OCI-LY1 (cell line): ENCODE measurements around the gene FILIP1.
"Not testable (repeated sequence)": the region's sequence is repeated elsewhere in the genome, so short reads cannot be mapped to it uniquely, and the experiment has no call there.

Experiments used
- H2AFZ ChIP-seq: fragments of 200-600 bp; sonication (generic), shearing (Covaris generic); 2 replicates; pipeline ENCODE4 v1.6.0; 2014; ENCODE audit warnings: antibody characterized with exemption, mild to moderate bottlenecking, low read length
- H3F3A ChIP-seq: fragments of 200-600 bp; sonication (generic), shearing (Covaris generic); 2 replicates; pipeline ENCODE4 v1.6.0; 2014; ENCODE audit warnings: mild to moderate bottlenecking, antibody characterized with exemption, low read length, moderate library complexity; ENCODE audit not compliant: insufficient read depth
- H3K27ac ChIP-seq: fragments of 200-600 bp; sonication (generic); 2 replicates; pipeline ENCODE4 v1.5.1; 2014; ENCODE audit warnings: low read length, mixed run types, mild to moderate bottlenecking, low read depth; ENCODE audit not compliant: poor library complexity, severe bottlenecking
- H3K27me3 ChIP-seq: fragments of 200-600 bp; sonication (generic); 2 replicates; pipeline ENCODE4 v1.6.0; 2014; ENCODE audit warnings: antibody characterized with exemption, mild to moderate bottlenecking, low read length, moderate library complexity; ENCODE audit not compliant: insufficient read depth
- H3K36me3 ChIP-seq: fragments of 200-600 bp; sonication (generic); 2 replicates; pipeline ENCODE4 v1.6.1; 2014; ENCODE audit warnings: mild to moderate bottlenecking, antibody characterized with exemption, low read length, moderate library complexity, mixed read lengths; ENCODE audit not compliant: insufficient read depth
- H3K4me1 ChIP-seq: fragments of 200-600 bp; sonication (generic); 2 replicates; pipeline ENCODE4 v1.5.1; 2014; ENCODE audit warnings: mild to moderate bottlenecking, low read length, moderate library complexity; ENCODE audit not compliant: insufficient read depth, severe bottlenecking
- H3K4me2 ChIP-seq: fragments of 200-600 bp; sonication (generic), shearing (Covaris generic); 2 replicates; pipeline ENCODE4 v1.6.1; 2014; ENCODE audit warnings: low read length
- H3K4me3 ChIP-seq: fragments of 200-600 bp; sonication (generic); 2 replicates; pipeline ENCODE4 v1.5.1; 2014; ENCODE audit warnings: low read length, low read depth, mild to moderate bottlenecking, mixed read lengths; ENCODE audit not compliant: poor library complexity, severe bottlenecking
- H3K79me2 ChIP-seq: fragments of 200-600 bp; shearing (Covaris generic); 2 replicates; pipeline ENCODE4 v1.6.1; 2016; ENCODE audit warnings: mixed run types, low read length, mixed read lengths; ENCODE audit not compliant: insufficient read depth
- H3K9ac ChIP-seq: fragments of 200-600 bp; sonication (generic), shearing (Covaris generic); 2 replicates; pipeline ENCODE4 v1.6.1; 2014; ENCODE audit warnings: mild to moderate bottlenecking, low read length, mixed read lengths
- H3K9me2 ChIP-seq: fragments of 200-600 bp; sonication (generic), shearing (Covaris generic); 2 replicates; pipeline ENCODE4 v1.6.1; 2014; ENCODE audit warnings: low read depth, mild to moderate bottlenecking, low read length, mixed read lengths
- H3K9me3 ChIP-seq: fragments of 200-600 bp; shearing (Covaris generic); 2 replicates; pipeline ENCODE4 v1.6.1; 2014; ENCODE audit warnings: low read length, mixed read lengths
- H4K20me1 ChIP-seq: fragments of 200-600 bp; sonication (generic), shearing (Covaris generic); 2 replicates; pipeline ENCODE4 v1.6.0; 2016; ENCODE audit warnings: mild to moderate bottlenecking, low read length; ENCODE audit not compliant: insufficient read depth
- CTCF ChIP-seq: fragments of 200-600 bp; sonication (generic), shearing (Covaris generic); IDR thresholded peaks from 2 replicates; pipeline ENCODE4 v1.5.1; 2017; ENCODE audit warnings: mild to moderate bottlenecking, antibody characterized with exemption, low read length, moderate library complexity, mixed read lengths
- EZH2 ChIP-seq: fragments of 200-600 bp; sonication (generic), shearing (Covaris generic); IDR thresholded peaks from 2 replicates; pipeline ENCODE4 v1.8.0; 2017; ENCODE audit warnings: borderline replicate concordance, mixed run types, mild to moderate bottlenecking, antibody characterized with exemption, low read length, moderate library complexity, mixed read lengths

Gene FILIP1

GRCh38 chr6:75445738-75446137 lies 47.9 kb downstream of the FILIP1 start:
- no peak overlapping the region for H3K9ac ChIP-seq
- H2AFZ ChIP-seq = no peak overlapping the region
- no peak for TF ChIP-seq CTCF
- no peak for TF ChIP-seq EZH2
- H3K4me2 ChIP-seq = no peak overlapping the region
- no peaks in the 10 kb centered on the region for H3K79me2 ChIP-seq
- no peaks in the 10 kb centered on the region for H4K20me1 ChIP-seq
- H3K27ac ChIP-seq = no peak overlapping the region
- H3K36me3 ChIP-seq = no peaks in the 10 kb centered on the region
- H3K9me3 ChIP-seq = no peaks in the 10 kb centered on the region
- H3F3A ChIP-seq = no peaks in the 10 kb centered on the region
- no peaks in the 10 kb centered on the region for H3K27me3 ChIP-seq
- no peaks in the 10 kb centered on the region for H3K9me2 ChIP-seq
- no peaks in the 10 kb centered on the region for H3K4me1 ChIP-seq
- no peak overlapping the region for H3K4me3 ChIP-seq

- no peaks in the 10 kb centered on the region for H3K9me3 ChIP-seq
- no peak overlapping the region for H3K27ac ChIP-seq
- no peaks in the 10 kb centered on the region for H3K79me2 ChIP-seq
- H3K4me1 ChIP-seq = no peaks in the 10 kb centered on the region
- no peaks in the 10 kb centered on the region for H3K36me3 ChIP-seq
- no peak overlapping the region for H3K4me3 ChIP-seq
- TF ChIP-seq EZH2 = no peak
- TF ChIP-seq CTCF = no peak
- no peaks in the 10 kb centered on the region for H3K27me3 ChIP-seq
- H4K20me1 ChIP-seq = no peaks in the 10 kb centered on the region
- H3F3A ChIP-seq = no peaks in the 10 kb centered on the region
- H3K9me2 ChIP-seq = no peaks in the 10 kb centered on the region
- H2AFZ ChIP-seq = no peak overlapping the region
- no peak overlapping the region for H3K9ac ChIP-seq
- H3K4me2 ChIP-seq = no peak overlapping the region
Measured at GRCh38 chr6:75444899-75445298, 48.7 kb downstream of the FILIP1 start.

GRCh38 chr6:75441883-75442282 lies 51.7 kb downstream of the FILIP1 start:
- H2AFZ ChIP-seq, H4K20me1 ChIP-seq, H3K9ac ChIP-seq, H3K27ac ChIP-seq, H3K4me1 ChIP-seq, H3K79me2 ChIP-seq, H3K9me3 ChIP-seq, H3K4me3 ChIP-seq, H3K27me3 ChIP-seq, H3K4me2 ChIP-seq, H3K9me2 ChIP-seq, H3F3A ChIP-seq, H3K36me3 ChIP-seq: not testable (repeated sequence)

- not testable (repeated sequence) for H3K4me3 ChIP-seq, H3K36me3 ChIP-seq, H3K4me1 ChIP-seq, H3K9me2 ChIP-seq, H4K20me1 ChIP-seq, H3K79me2 ChIP-seq, H3K9me3 ChIP-seq, H2AFZ ChIP-seq, H3K9ac ChIP-seq, H3K27ac ChIP-seq, H3K27me3 ChIP-seq, H3K4me2 ChIP-seq, H3F3A ChIP-seq
Measured at GRCh38 chr6:75441479-75441878, 52.1 kb downstream of the FILIP1 start.
